GOT3 (cell line): ENCODE data around the gene POLR2J3.
"Not testable (repeated sequence)": the region's sequence is repeated elsewhere in the genome, so short reads cannot be mapped to it uniquely, and the experiment has no call there.

Experiments used
- DNase-seq: peaks from one replicate; lab custom pipeline; 2025; ENCODE audit warnings: mixed read lengths; lab: John Stamatoyannopoulos, UW

Gene POLR2J3

DNA sequence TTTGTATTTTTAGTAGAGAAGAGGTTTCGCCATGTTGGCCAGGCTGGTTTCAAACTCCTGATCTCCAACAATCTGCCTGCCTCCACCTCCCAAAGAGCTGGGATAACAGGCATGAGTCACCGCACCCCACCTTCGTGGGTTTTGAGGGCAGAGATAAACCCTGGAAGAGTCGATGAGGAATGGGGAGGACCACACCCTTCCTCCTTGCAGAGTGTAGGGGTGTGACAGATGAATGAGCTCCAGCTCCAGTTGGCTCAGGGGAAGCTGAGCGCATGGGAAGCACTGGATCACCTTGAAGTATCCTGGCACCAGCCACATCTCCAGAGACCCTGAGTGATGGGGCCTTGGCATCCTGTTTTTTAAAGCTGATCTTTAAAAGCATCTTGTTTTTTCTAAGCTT, 11.1 kb upstream of the POLR2J3 start:
- DNase-seq = not testable (repeated sequence)

DNA sequence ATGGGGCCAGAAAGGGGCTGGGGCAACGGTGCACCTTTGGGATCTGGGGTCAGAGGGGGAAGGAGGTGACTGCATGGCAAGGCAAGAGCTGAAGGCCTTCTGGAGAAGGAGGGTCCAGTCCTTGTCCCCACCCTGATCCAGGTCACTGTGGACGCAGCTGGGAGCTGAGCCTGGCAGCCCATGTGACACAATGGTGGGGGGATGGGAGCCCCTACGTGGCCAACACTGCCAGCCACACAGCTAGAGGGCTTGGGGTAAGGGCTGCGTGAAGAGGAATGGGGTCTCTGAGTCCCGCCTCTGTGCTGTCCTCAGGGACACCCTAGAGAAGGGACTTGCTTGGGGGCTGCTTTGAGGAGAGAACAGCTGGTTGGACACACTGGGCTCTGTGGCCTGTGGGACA, 9.3 kb upstream of the POLR2J3 start:
- not testable (repeated sequence) for DNase-seq

DNA sequence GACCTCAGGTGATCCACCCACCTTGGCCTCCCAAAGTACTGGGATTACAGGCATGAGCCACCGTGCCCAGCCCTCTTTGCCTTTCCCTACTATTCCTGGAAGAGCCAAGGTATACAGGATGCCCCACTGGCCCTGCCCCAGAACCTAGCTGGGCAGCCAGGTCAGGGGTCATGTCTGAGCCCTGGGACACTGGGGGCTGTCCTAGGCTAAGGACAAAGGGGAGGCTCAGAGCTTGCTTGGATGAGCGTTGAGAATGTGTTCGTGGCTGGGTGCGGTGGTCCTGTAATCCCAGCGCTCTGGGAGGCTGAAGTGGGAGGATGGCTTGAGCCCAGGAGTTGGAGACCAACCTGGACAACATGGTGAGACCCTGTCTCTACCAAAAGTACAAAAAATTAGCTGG, 6.1 kb upstream of the POLR2J3 start:
- not testable (repeated sequence) for DNase-seq

DNA sequence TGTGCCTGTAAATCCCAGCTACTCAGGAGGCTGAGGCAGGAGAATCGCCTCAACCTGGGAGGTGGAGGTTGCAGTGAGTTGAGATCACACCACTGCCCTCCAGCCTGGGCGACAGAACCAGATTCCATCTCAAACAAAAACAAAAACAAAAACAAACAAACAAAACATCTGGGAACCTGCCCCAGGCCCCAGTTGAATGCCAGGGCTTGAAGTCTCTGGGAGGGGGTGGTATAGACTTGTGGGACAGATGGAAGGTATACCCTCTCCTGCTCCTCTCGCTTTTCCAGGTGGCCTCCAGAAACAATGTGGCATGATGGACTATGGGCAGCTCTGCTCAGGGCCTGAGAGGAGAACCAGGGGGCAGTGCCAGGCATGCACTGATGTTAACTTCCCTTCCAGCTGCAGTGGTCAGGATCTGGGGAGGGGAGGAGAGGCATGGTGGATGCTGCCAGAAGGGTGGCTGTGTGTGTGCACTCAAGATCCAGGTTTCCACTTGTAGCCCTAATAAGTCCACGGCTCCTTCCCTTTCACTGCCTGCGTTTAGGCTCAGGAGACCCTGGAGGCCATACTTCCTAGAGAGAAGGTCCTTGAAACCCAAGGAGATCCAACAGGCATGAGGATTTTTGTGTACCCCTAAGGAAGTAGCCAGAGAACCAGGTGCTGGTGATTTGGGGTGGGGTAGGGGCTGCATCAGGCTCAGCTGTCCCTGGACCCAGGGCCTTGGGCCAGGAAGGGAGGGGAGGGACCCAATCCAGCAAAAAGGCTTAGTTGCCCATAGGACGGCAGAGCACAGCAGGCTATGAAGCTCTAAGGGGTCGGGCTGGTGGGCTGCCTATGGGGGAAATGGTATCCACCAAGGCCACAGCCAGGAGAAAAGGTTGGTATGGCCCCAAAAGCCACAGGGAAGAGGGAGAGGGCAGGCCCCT, 5.2 kb upstream of the POLR2J3 start:
- DNase-seq = not testable (repeated sequence)

DNA sequence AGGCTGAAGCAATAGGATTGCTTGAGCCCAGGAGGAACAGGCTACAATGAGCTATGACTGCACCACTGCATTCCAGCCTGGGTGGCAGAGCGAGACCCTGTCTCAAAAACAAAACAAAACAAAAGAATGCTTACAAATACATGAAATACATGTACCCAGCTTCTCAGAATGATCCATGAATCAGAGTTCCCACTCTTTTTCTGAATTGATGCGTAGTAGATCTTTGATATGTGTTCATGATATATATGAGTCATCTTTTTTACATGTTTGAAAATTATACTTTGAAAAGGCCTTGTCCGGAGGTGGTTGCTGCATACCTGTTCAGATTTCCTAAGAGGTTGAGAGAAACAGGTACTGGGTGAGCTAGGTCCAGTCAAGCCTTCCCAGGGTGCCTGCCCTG, 4.0 kb upstream of the POLR2J3 start:
- DNase-seq = not testable (repeated sequence)

DNA sequence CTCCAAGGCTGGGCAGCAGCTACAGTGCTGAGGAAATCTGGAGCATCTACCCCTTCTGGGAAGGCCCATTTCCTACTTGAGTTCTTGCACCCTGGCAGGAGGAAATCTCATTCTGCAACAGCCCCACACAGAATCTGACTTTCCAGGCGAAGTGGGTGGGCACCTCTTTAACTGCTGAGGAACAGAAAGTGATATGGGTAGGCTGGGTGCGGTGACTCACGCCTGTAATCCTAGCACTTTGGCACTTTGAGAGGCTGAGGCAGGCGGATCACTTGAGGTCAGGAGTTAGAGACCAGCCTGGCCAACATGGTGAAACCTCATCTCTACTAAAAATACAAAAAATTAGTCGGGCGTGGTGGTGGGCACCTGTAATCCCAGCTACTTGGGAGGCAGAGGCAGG, 2.2 kb upstream of the POLR2J3 start:
- not testable (repeated sequence) for DNase-seq

DNA sequence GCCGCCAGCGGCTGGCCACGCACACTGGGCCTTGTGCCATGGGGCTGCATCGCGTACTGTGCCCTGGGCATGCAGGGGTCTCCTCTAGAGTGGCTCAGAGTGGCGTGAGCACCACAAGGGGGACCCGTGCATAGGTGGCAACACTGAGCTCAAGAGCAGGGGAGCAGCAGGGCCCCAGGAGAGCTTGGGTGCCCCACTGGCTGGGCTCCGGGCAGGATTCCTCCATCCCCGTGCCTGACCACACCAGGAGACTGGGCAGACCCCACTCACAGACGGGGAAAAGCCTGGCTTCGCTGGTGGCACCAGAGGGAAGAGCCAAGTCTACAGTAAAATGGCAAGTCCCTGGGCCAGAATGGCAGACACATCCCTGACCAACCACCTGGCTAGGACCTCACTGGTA, 3.8 kb downstream of the POLR2J3 start:
- not testable (repeated sequence) for DNase-seq

DNA sequence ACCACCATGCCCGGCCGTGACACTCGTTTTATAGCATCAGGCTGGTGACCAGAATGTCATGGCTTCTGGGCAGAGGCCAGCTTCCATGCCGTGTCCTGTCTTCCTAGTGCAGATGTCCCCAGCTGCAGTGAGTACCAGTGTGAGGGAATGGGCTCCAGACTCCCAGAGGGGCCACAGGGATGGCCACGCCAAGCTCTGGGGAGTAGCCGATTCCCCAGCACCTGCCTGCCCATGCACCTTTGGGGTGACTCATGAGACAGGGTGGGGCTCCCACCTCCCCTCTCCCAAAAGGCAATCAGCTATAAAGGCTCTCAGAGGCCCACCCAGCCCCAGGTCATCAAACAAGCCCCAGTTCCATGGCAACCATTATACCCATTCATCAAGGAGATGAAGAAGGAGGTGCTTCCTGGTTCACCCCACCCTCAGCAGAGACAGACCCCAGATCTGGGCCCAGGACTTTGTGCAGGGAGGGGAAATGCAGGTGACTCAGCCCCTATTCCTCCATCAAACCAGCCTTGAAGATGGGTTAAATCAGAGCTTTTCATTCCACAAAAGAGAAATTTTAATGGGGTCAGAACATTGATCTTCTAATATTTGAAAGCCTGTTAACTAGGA, 21.5 kb downstream of the POLR2J3 start, which contains the start of gene SPDYE2:
Gene SPDYE2 (plus strand): TSS at position 419 of the 615 bp plus-strand sequence. CDS start 2,030 bp downstream, outside the sequence.
- DNase-seq = not testable (repeated sequence)

DNA sequence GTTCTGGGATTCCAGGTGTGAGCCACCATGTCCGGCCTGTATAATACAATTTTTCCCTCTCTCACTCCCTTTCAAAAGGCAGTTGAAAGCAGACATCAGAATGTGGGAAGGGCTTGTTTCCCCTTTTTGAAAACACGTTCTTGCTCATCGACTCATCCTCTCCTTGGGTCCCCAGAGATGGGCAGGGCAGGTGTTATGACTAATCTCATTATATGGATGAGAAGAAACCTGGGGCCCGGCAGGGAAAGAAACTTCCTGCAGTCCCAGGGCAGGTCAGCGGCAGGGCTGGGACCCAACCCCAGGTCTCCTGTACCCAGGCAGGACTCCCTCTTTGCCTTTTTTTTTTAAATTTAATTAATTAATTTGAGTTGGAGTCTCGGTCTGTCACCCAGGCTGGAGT, 26.0 kb downstream of the POLR2J3 start:
- DNase-seq = not testable (repeated sequence)

DNA sequence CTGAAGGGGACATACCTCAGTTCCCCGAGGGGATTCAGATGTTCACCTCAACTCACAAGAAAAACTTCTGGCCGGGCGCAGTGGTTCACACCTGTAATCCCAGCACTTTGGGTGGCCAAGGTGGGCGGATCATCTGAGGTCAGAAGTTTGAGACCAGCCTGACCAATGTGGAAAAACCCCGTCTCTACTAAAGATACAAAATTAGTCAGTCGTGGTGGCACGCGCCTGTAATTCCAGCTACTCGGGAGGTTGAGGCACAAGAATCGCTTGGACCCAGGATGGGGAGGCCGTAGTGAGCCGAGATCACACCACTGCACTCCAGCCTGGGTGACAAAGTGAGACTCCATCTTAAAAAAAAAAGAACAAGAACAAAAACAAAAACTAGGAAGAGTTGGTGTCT, 27.1 kb downstream of the POLR2J3 start:
- DNase-seq = not testable (repeated sequence)

DNA sequence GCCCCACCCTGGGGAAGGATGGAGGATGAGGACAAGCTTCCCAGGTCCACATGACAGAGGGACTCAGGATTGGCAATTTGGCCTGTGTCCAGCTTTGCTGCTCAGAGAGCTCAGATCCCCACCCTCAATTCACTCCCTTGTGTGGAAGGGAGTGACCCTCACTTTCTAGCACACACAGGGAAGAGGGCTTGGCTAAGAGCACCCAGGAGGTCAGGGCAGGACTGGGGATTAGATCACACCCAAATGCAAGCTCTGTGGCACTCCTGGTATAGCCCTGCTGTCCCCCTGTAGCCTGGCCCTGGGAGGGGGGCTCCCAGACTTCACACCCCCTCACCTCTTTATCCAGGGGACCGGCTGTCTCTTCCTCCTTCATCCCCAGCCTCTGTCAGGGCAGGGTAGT, 28.0 kb downstream of the POLR2J3 start:
- not testable (repeated sequence) for DNase-seq

DNA sequence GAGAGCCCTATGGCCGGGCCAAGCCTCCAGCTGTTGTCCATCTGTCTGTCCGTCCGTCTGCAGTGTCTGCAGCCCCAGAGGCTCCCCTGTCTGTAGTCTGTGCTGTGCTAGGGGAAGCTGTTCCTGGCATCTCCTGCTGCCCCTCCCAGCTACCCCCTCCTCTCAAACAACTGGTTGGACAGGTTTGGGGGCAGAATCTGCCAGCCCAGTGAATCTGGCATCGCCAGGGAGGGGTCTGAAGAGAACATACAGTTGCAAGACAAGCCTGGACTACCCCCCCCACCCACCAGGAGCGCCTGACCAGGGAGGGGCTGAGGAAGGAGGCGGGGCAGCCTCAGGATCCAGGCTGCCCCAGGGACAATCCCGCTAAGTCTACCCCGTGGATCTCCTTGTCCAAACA, 28.8 kb downstream of the POLR2J3 start, which contains the start of gene UPK3BL2:
Gene UPK3BL2 (minus strand): TSS at position 101 of the 400 bp plus-strand sequence. CDS start 60 bp downstream, at position 41.
- not testable (repeated sequence) for DNase-seq

DNA sequence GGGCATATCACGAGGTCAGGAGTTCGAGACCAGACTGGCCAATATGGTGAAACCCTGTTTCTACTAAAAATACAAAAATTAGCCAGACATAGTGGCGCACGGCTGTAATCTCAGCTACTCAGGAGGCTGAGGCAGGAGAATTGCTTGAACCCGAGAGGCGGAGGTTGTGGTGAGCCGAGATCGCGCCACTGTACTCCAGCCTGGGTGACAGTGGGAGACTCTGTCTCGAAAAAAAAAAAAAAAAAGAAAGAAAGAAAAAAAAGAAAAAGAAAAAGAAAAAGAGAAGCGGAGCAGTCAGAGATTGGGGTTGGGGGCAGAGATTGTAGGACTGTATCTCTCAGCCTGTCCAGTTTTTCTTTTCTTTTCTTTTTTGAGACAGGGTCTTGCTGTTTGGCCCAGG, 29.6 kb downstream of the POLR2J3 start:
- DNase-seq = not testable (repeated sequence)

DNA sequence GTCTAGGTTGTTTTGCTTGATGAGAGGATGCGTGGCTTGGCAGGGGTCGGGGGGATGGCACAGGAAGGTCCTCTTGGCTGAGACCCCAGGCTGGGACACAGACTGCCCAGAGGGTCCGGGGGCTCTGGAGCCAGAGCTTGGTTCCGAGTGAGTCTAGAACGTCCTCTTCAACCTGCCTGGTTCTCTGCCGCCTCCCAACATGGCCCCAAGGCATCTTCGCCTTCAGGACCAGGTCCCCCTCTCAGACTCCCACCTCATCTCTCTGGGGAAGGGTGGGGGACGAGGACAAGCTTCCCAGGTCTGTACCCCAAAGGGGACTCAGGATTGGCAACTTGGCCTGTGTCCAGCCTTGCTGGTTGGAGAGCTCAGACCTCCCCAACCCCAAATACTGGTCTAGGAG, 30.3 kb downstream of the POLR2J3 start:
- DNase-seq = not testable (repeated sequence)

DNA sequence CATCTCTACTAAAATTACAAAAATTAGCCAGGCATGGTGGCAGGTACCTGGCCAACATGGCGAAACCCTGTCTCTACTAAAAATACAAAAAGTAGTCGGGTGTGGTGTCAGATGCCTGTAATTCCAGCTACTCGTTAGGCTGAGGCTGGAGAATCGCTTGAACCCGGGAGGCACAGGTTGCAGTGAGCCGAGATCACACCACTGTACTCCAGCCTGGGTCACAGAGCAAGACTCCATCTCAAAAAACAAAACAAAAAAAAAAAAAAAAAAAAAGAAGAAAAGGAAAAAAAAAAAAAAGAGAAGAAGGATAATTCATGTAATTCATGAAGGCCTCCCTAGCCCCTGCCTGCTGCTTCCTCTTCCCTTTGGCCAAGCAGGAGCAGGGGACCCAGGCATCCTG, 31.8 kb downstream of the POLR2J3 start:
- DNase-seq = not testable (repeated sequence)

DNA sequence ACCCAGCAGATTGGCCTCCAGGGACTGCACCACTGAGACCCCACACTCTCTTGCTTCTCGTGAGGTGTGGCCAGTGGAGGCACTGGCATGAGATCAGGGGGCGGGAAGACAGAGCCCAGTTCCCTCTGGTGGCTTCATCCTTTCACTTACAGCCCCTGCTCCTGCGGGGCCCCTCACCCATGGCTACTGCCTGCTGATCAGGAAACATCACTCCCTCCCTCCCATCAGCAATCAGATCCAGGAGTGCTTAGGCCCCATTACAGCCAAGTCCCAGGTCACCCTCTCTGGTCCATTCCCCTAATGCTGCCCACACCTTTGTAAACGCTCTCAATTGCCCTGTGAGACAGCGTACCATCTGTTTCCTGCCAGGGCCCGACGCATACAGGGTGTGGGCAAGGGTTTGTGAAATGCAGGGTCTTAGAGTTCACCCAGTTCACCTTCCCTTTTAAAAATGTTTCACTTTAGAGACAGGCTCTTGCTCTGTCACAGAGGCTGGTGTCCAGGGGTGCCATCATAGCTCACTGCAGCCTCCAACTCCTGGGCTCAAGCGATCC, 37.2 kb downstream of the POLR2J3 start:
- not testable (repeated sequence) for DNase-seq

DNA sequence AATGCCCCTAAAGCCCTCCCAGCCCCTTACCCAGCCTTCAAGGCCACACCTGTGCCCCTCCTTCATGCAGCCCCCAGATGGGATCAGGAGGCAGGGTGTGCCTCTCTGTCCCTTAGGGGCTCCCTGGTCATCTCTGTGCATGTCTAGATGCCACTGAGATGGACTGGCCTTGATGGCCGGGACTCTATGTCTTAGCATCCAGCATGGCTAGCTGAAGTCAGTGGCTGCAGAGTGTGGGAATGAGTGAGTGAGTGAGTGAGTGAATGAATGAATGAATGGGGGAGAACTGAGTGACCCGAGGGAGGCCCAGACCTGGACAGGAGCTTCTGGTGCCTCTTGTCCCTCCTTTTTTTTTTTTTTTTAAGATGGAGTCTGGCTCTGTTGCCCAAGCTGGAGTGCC, 40.3 kb downstream of the POLR2J3 start:
- not testable (repeated sequence) for DNase-seq

DNA sequence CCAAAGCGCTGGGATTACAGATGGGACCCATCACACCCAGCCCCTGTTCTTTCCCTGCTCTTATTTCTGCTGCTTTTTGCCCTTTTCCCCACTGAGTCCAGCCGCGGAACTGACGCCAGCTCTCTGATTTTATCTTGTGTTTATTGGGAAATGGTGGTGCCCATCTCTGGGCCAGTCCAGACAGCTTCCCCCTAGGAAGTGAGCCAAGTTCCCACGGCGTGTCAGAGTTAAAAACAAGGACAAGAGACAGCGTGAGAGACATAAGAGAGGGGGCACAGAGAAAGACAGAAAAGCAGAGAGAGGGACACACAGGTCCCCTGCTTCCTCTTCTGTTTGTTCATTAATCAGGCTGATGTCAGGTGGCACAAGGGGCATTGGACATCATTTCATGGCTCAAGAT, 40.8 kb downstream of the POLR2J3 start:
- not testable (repeated sequence) for DNase-seq

DNA sequence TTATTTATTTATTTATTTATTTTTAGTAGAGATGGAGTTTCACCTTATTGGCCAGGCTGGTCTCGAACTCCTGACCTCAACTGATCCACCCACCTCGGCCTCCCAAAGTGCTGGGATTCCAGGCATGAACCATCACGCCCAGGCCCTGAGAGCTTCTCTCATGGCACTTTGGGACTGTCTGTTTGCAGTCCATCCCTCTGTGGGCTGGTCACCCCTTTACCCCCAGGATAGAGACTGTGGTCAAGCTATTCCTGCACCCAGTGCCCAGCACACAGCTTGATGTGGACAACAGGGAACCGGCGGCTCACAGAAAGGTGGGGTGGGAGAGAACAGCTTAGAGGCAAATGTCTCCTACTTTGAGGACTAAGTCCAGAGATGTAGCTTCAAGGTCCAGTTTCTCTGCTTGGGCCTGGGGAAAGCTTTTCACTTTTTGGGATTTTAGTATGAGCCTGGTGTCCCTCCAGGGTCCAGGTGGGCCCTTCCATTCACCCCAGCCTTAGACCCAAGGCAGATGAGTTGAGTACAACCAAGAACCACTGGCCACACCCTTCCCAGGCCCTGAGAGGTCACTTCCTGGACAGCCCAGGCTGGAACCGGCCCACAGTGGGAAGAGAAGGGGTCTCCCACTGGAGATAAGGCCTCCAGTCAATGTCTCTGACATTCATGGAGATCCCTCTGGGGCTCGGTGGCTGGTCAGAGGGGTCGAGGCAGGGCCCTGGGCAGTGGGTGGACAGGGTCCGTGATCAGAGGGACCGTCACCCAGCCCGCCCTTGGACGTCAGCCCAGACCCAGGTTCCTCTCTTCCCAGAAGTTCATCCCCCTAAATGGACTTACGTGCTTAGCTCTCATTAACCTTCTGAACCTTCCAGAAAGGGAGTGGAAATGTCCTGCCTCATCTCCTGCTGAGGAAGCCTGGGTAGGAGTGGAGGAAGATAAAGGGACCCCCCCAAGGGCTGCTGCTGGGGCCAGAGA, 44.3 kb downstream of the POLR2J3 start:
- not testable (repeated sequence) for DNase-seq

DNA sequence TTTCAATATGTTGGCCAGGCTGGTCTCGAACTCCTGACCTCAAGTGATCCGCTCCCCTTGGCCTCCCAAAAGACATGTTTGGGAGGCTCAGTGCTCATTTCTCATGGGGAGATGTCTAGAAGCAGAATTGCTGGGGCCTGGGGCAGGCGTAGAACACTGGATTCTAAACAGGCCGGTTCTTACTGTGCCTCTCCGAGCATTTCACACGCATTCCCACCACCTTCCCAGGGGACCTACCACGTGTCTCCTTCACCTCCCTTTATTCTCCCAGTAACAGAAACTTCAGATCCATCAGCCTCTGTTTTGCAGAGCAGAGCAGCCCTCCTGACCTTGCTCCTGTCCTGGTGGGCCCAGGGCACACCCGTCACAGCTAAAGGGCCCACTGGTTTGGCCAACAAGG, 45.2 kb downstream of the POLR2J3 start:
- DNase-seq = not testable (repeated sequence)

DNA sequence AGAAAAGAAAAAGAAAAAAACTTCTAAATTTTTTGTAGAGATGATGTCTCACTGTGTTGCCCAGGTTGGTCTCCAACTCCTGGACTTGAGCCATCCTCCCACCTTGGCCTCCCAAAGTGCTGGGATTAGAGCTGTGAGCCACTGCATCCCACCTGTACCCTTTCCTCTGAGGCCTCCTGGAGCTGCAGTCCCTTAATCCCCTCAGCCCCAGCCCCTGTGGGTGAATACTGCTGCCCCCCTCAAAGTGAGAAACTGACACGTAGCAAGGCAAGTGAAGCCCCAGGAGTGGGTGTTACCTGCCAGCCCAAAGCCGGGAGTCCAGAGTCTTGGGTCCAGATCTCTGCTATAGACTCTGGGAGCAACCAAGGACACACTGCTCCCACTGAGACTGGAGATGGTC, 47.6 kb downstream of the POLR2J3 start:
- not testable (repeated sequence) for DNase-seq
